SU-DHL-6 (cell line): ENCODE results near the gene VAMP4.

Source experiments
- CTCF ChIP-seq: fragments of 200-600 bp; sonication (generic); IDR thresholded peaks from one replicate; pipeline ENCODE4 v1.5.1; 2017; ENCODE audit warnings: antibody characterized with exemption, mild to moderate bottlenecking, low read length, moderate library complexity; ENCODE audit not compliant: insufficient read depth, poor library complexity, severe bottlenecking
- EZH2phosphoT487 ChIP-seq: fragments of 200-600 bp; sonication (generic), shearing (Covaris generic); conservative IDR thresholded peaks from 2 replicates; pipeline ENCODE4 v1.6.1; 2018; ENCODE audit warnings: mild to moderate bottlenecking, antibody characterized with exemption, low read length, moderate library complexity, mixed read lengths

GRCh38 chr1:171655746-171656116, 86.1 kb downstream of the VAMP4 start:
- TF ChIP-seq CTCF (no peak), EZH2phosphoT487 (no peak)
